ENCODE data around the gene ERC2.

The ERC2 gene

DNA sequence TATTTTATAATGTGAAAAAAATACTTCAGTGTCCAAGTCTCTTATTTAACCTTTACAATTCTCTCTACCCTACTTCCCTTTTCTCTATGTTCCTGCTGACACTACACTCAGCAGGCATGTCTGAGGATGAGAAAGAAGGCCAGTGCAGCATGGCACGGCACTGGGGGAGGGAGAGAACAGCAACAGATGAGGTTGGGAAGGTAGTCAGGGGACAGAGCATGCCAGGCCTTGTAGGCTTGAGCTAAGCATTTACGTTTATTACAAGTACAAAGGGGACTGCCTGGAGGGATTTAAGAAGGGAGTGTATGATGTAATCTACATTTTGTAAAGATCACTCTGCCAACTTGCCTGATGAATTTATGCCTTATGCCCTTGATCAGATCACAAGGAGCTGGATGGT, 863.9 kb downstream of the ERC2 start:
- Histone ChIP-seq H3K36me3 (ENCODE audit: insufficient read depth, low read length) (no peaks in the 10 kb centered on the region), H3K9me3 (ENCODE audit: control insufficient read depth, insufficient read depth, low read length) (no peaks in the 10 kb centered on the region), H3K4me1 (ENCODE audit: insufficient read depth, low read length) (peaks cover 14% of the 10 kb centered on the region), H3K9ac (ENCODE audit: low read depth, low read length) (no peak overlapping the region)

DNA sequence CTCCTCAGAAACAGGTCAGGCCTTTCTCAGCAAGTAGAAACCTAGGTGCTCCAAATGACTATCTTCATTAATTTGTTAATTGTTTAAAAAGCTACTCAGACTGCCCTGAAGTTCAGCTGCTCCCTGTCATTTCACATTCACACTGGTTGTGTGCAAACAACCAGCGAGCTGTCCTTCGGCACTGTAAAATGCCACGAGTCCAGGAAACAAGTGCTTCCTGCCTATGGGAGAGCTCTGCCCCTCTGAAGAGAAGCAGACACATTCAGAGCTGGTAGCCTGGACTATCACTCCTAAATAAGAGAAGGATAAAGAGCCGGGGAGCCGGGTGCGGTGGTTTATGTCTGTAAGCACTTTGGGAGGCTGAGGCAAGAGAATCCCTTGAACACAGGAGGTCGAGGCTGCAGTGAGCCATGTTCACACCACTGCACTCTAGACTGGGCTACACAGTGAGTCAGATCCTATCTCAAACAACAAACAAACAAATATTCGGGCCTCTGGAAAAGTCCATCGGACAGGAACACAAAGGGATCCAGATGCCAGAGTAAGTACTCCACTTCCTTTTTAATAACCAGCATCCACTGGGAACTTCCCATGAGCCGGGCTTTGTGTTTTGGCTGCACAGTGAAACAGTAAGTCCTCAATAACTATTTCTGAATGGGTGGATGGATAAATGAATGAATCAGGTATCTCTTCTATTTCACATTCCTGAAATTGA, 866.7 kb downstream of the ERC2 start:
- H3K9me3 ChIP-seq (ENCODE audit: control insufficient read depth, insufficient read depth, low read length) = no peaks in the 10 kb centered on the region
- no peak overlapping the region for H3K9ac ChIP-seq (ENCODE audit: low read depth, low read length)
- H3K36me3 ChIP-seq (ENCODE audit: insufficient read depth, low read length) = no peaks in the 10 kb centered on the region
- peaks cover 6% of the 10 kb centered on the region; the same call in 1 of the 2 replicates for H3K4me1 ChIP-seq (ENCODE audit: insufficient read depth, low read length)

GRCh38 chr3:55598224-55598623, 870.0 kb downstream of the ERC2 start:
- H3K9ac ChIP-seq (ENCODE audit: low read depth, low read length) = no peak overlapping the region
- peaks cover 10% of the 10 kb centered on the region for H3K4me1 ChIP-seq (ENCODE audit: insufficient read depth, low read length)
- H3K36me3 ChIP-seq (ENCODE audit: insufficient read depth, low read length) = no peaks in the 10 kb centered on the region
- H3K9me3 ChIP-seq (ENCODE audit: control insufficient read depth, insufficient read depth, low read length) = no peaks in the 10 kb centered on the region

DNA sequence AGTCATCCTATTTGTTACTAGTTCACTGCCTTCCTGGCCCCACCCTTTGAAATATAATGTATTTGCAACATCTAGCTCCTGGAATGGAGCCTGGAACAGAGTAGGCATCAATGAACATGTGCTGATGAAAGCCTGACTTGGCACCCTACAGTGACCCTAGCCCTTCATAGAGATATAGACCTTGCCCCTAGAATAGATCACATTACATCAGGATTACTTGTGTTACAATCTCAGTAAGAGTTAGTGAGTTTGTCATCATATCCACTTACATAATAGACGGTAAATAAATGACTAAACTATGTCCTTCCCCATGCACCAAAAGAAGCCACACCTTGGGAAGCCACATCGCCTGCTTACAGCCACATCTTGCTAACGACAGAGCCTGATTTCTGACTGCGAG, 870.6 kb downstream of the ERC2 start:
- no peaks in the 10 kb centered on the region for H3K36me3 ChIP-seq (ENCODE audit: insufficient read depth, low read length)
- H3K9me3 ChIP-seq (ENCODE audit: control insufficient read depth, insufficient read depth, low read length) = no peaks in the 10 kb centered on the region
- H3K4me1 ChIP-seq (ENCODE audit: insufficient read depth, low read length) = peaks cover 14% of the 10 kb centered on the region
- no peak overlapping the region for H3K9ac ChIP-seq (ENCODE audit: low read depth, low read length)

- Histone ChIP-seq H3K4me1 (ENCODE audit: insufficient read depth, low read length) (peaks cover 27% of the 10 kb centered on the region), H3K9me3 (ENCODE audit: control insufficient read depth, insufficient read depth, low read length) (no peaks in the 10 kb centered on the region), H3K9ac (ENCODE audit: low read depth, low read length) (no peak overlapping the region), H3K36me3 (ENCODE audit: insufficient read depth, low read length) (no peaks in the 10 kb centered on the region)
Measured at GRCh38 chr3:55596212-55596611, 872.1 kb downstream of the ERC2 start.

GRCh38 chr3:55595420-55595819, 872.8 kb downstream of the ERC2 start:
- Histone ChIP-seq H3K36me3 (ENCODE audit: insufficient read depth, low read length) (no peaks in the 10 kb centered on the region), H3K9me3 (ENCODE audit: control insufficient read depth, insufficient read depth, low read length) (no peaks in the 10 kb centered on the region), H3K9ac (ENCODE audit: low read depth, low read length) (no peak overlapping the region), H3K4me1 (ENCODE audit: insufficient read depth, low read length) (peaks cover 31% of the 10 kb centered on the region)

DNA sequence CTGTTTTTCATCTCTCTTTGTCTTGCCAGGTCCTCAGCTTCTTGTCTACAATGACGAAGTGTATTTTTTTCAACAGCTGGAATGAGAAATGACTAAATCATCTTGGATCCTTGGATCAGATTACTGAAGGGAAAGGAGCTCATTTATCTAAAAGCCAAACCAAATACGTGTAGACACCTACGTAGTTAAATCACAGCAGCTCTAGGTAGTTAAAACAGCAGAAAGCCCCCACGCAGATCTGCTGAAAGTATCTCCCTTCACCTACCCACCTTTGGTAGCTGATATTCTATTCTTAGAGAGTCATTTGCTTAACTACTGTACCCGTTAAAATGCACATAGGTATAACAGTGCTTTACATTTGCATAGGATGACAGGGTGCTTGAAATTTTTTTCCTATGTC, 875.7 kb downstream of the ERC2 start:
- Histone ChIP-seq H3K9ac (ENCODE audit: low read depth, low read length) (peak overlapping the region; percentile 4; the same call in 1 of the 2 replicates), H3K9me3 (ENCODE audit: control insufficient read depth, insufficient read depth, low read length) (no peaks in the 10 kb centered on the region), H3K36me3 (ENCODE audit: insufficient read depth, low read length) (no peaks in the 10 kb centered on the region), H3K4me1 (ENCODE audit: insufficient read depth, low read length) (peaks cover 54% of the 10 kb centered on the region)

DNA sequence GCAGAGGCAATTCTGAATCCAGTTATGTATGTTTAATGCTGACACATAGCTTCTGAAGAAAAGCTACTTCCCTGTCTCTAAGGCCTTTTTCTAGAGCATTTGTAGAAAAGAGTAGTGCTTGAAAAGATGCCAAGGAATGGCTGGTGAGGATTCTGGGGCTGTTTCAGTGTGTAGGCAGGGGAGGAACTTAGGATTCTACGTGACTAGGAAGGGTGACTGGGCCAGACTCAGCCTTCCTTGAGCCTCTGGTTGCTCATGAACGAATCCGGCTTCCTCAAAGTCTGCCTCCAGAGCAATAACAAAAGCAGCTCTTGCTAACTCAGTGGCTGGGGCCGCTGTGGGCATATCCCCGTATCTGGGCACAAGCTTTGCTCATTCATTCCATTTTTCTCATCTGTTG, 876.4 kb downstream of the ERC2 start:
- Histone ChIP-seq H3K4me1 (ENCODE audit: insufficient read depth, low read length) (peaks cover 58% of the 10 kb centered on the region), H3K9me3 (ENCODE audit: control insufficient read depth, insufficient read depth, low read length) (no peaks in the 10 kb centered on the region), H3K9ac (ENCODE audit: low read depth, low read length) (no peak overlapping the region), H3K36me3 (ENCODE audit: insufficient read depth, low read length) (no peaks in the 10 kb centered on the region)

GRCh38 chr3:55588146-55588765, 880.0 kb downstream of the ERC2 start:
- H3K36me3 ChIP-seq (ENCODE audit: insufficient read depth, low read length) = no peaks in the 10 kb centered on the region
- H3K9me3 ChIP-seq (ENCODE audit: control insufficient read depth, insufficient read depth, low read length) = no peaks in the 10 kb centered on the region
- no peak overlapping the region for H3K9ac ChIP-seq (ENCODE audit: low read depth, low read length)
- peaks cover 62% of the 10 kb centered on the region for H3K4me1 ChIP-seq (ENCODE audit: insufficient read depth, low read length)

DNA sequence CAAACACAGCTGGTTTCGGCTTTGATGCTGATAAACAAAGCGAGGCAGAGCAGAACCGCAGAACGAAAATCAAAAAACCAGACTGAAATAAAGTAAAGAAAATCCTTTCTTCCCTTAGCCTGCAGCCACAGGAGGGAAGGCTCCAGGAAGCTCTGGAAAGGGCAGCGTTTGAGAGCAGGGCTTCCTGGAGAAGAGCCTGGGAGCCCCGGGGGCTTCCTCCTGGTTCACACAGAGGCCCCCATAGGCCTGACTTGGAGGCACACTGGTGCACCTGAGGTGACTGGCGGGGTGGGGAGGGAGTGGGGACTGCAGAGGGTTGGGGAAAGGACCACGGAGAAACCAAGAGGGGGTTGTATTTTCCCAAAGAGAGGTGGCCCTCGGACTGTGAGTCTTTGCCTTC, 882.4 kb downstream of the ERC2 start:
- Histone ChIP-seq H3K9ac (ENCODE audit: low read depth, low read length) (no peak overlapping the region), H3K36me3 (ENCODE audit: insufficient read depth, low read length) (no peaks in the 10 kb centered on the region), H3K9me3 (ENCODE audit: control insufficient read depth, insufficient read depth, low read length) (no peaks in the 10 kb centered on the region), H3K4me1 (ENCODE audit: insufficient read depth, low read length) (peaks cover 43% of the 10 kb centered on the region)

DNA sequence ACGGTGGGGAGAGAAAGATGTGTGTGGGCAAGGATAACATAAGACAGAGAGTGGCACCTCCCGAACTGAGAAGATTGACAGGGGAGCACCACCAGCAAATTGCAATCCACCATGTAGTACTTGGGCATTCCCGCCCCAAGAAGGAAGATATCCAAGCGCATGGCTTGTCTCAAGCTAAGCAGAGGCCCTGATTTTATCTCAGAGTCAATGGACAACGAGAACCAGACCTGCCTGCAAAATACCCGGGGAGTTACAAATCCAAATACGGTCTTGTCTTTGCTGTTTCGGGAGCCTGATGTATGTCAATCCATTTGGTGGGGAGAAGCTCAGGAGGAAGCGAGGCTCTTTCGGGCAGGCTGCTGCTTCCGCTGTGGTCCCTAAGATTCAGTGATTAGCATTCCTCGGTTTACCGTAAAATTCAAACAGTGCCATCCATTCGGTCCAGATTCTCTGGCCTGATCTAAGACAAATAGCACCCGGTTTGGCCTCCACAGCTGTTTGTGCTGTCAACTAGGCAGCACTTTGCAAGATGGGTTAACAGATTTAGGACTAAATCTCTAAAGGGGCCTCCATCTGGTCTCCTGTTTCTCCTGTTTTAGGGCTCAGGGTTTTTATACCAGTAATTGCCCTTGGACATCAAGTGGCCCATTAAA, 883.4 kb downstream of the ERC2 start:
- no peaks in the 10 kb centered on the region for H3K9me3 ChIP-seq (ENCODE audit: control insufficient read depth, insufficient read depth, low read length)
- H3K4me1 ChIP-seq (ENCODE audit: insufficient read depth, low read length) = peaks cover 35% of the 10 kb centered on the region
- no peak overlapping the region for H3K9ac ChIP-seq (ENCODE audit: low read depth, low read length)
- H3K36me3 ChIP-seq (ENCODE audit: insufficient read depth, low read length) = no peaks in the 10 kb centered on the region

GRCh38 chr3:55584030-55584429, 884.2 kb downstream of the ERC2 start:
- H3K4me1 ChIP-seq (ENCODE audit: insufficient read depth, low read length) = peaks cover 27% of the 10 kb centered on the region
- no peak overlapping the region for H3K9ac ChIP-seq (ENCODE audit: low read depth, low read length)
- H3K36me3 ChIP-seq (ENCODE audit: insufficient read depth, low read length) = no peaks in the 10 kb centered on the region
- H3K9me3 ChIP-seq (ENCODE audit: control insufficient read depth, insufficient read depth, low read length) = no peaks in the 10 kb centered on the region

DNA sequence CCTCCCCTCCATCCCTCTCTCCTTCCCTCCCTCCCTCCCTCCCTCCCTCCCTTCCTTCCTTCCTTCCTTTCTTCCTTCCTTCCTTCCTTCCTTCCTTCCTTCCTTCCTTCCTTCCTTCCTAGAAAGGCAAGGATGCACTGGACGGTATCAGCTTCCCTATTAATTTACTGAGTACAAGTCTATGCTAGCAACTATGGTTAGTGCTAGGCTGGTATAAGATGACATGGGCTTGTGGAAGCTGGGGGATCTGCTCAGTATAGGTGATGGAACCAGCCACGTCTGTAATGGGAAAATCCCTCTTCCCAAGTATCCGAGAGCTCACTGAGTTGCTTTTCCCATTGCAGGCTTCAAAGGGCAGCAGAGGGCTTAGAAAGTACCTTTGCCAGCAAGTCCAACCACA, 884.8 kb downstream of the ERC2 start:
- H3K9me3 ChIP-seq (ENCODE audit: control insufficient read depth, insufficient read depth, low read length) = no peaks in the 10 kb centered on the region
- H3K36me3 ChIP-seq (ENCODE audit: insufficient read depth, low read length) = no peaks in the 10 kb centered on the region
- peaks cover 24% of the 10 kb centered on the region for H3K4me1 ChIP-seq (ENCODE audit: insufficient read depth, low read length)
- H3K9ac ChIP-seq (ENCODE audit: low read depth, low read length) = no peak overlapping the region

- H3K4me1 ChIP-seq (ENCODE audit: insufficient read depth, low read length) = peaks cover 4% of the 10 kb centered on the region; the same call in 1 of the 2 replicates
- no peak overlapping the region for H3K9ac ChIP-seq (ENCODE audit: low read depth, low read length)
- H3K9me3 ChIP-seq (ENCODE audit: control insufficient read depth, insufficient read depth, low read length) = no peaks in the 10 kb centered on the region
- no peaks in the 10 kb centered on the region for H3K36me3 ChIP-seq (ENCODE audit: insufficient read depth, low read length)
Measured at GRCh38 chr3:55579496-55579895, 888.8 kb downstream of the ERC2 start.
